Upper lobe of left lung (tissue), 6 donors: ENCODE data around the gene RPRD1A. TPM values are rescaled to one million over a fixed set of nuclear protein-coding genes. Genes with fewer than 3 reads are reported as not detected.
"Not testable (repeated sequence)": the region's sequence is repeated elsewhere in the genome, so short reads cannot be mapped to it uniquely, and the experiment has no call there.

Source experiments
- ATAC-seq, 2 donors: fragments of 200-7000 bp; cut with Tn5 transposase; one replicate each; pipeline ENCODE4 v1.9.1; 2022; ENCODE audit warnings: mild to moderate bottlenecking in 2 of 2, moderate library complexity in 2 of 2; ENCODE audit not compliant: low FRiP score in 2 of 2
- DNase-seq, 2 donors: peaks; one replicate each; pipeline ENCODE4 v3.0.0-alpha.2; 2019 to 2020
- H3K27ac ChIP-seq, 4 donors: fragments of 200-600 bp; sonication (generic); one replicate each; pipeline ENCODE4 v1.5.1; 2016 to 2019
- H3K27me3 ChIP-seq, 4 donors: fragments of 200-600 bp; sonication (generic); one replicate each; pipeline ENCODE4 v1.5.1; 2017 to 2019
- H3K36me3 ChIP-seq, 4 donors: fragments of 200-600 bp; sonication (generic); one replicate each; pipeline ENCODE4 v1.5.1; 2016 to 2019
- H3K4me1 ChIP-seq, 4 donors: fragments of 200-600 bp; sonication (generic); one replicate each; pipeline ENCODE4 v1.5.1; 2018 to 2019
- H3K4me3 ChIP-seq, 4 donors: fragments of 200-600 bp; sonication (generic); one replicate each; pipeline ENCODE4 v1.5.1; 2017 to 2019; ENCODE audit warnings: mild to moderate bottlenecking in 2 of 4, moderate library complexity in 1 of 4
- H3K9me3 ChIP-seq, 4 donors: fragments of 200-600 bp; sonication (generic); one replicate each; pipeline ENCODE4 v1.5.1; 2018 to 2019
- CTCF ChIP-seq, 6 experiments: fragments of 450-650 bp in 4 of 6; fragments of 200-600 bp in 2 of 6; sonication (generic) in 2 of 6; IDR thresholded peaks; one replicate each; pipeline ENCODE4 v1.5.1; 2016 to 2019; ENCODE audit warnings: antibody characterized with exemption in 6 of 6
- EP300 ChIP-seq, 4 donors: sonication (generic); formaldehyde crosslinking; IDR thresholded peaks; one replicate each; pipeline ENCODE4 v1.5.1; 2017; ENCODE audit warnings: antibody characterized with exemption in 4 of 4, control low read depth in 2 of 4
- POLR2A ChIP-seq, 4 donors: fragments of 450-650 bp; IDR thresholded peaks; one replicate each; pipeline ENCODE4 v1.5.1; 2016 to 2017; ENCODE audit warnings: antibody characterized with exemption in 4 of 4, mild to moderate bottlenecking in 2 of 4
- POLR2AphosphoS5 ChIP-seq, 2 donors: sonication (generic); formaldehyde crosslinking; IDR thresholded peaks; one replicate each; pipeline ENCODE4 v1.5.1; 2017; ENCODE audit warnings: antibody characterized with exemption in 2 of 2
- WGBS, 2 donors: methylation state at CpG; one replicate each; pipeline ENCODE4 v1.1.5; 2017 to 2018; 5-methylcytosine and 5-hydroxymethylcytosine counted together
- total RNA-seq, 6 donors: library from RNA; depleted of rRNA in 4 of 6; stranded (reverse); fragments of >200 nt in 4 of 6; gene quantifications; one replicate each; pipeline versions ENCODE4 v1.1.0 to v1.2.1, GENCODE V29; 2016 to 2021
- donor health status: DM: no; HTN: no; CAD: no; lungs with moderate emphysema.
- donor health status: DM: no; HTN: yes; CAD: no; lungs with severe emphysema.

The RPRD1A gene
- total RNA-seq, 6 donors from 2014 or later, result 30.6 to 84.4 (median 44.3) TPM

GRCh38 chr18:36066686-36067054 is 689 bp downstream of the RPRD1A start:
- peak in 1 of 2 donors; percentile 11 for ATAC-seq
- no peak for DNase-seq

GRCh38 chr18:36066001-36066400 is 1.4 kb downstream of the RPRD1A start:
- peak overlapping the region in 3 of 4 donors; percentile 71 to 92 (median 89) for H3K4me3 ChIP-seq
- TF ChIP-seq EP300 (IDR thresholded peaks at IDR 0.05), result no peak
- no peak for TF ChIP-seq CTCF (IDR thresholded peaks at IDR 0.05)
- no peak for TF ChIP-seq POLR2A (IDR thresholded peaks at IDR 0.05)
- no peak for TF ChIP-seq POLR2AphosphoS5 (IDR thresholded peaks at IDR 0.05)
- H3K36me3 ChIP-seq, result peaks cover 0 to 3% (median 0%) of the 10 kb centered on the region in 4 donors
- 37 to 39% methylated on average over 5 of the region's 5 CpGs for WGBS, 2 donors
- no peak overlapping the region for H3K27ac ChIP-seq
- H3K9me3 ChIP-seq, result no peaks in the 10 kb centered on the region
- DNase-seq (no peak), ATAC-seq (no peak)
- peaks cover 9 to 18% (median 12%) of the 10 kb centered on the region in 4 donors for H3K4me1 ChIP-seq
- no peaks in the 10 kb centered on the region for H3K27me3 ChIP-seq

More at GRCh38 chr18:36066686-36067054, 689 bp downstream of the RPRD1A start:
- Histone ChIP-seq H3K9me3 (no peaks in the 10 kb centered on the region), H3K27ac (peak overlapping the region; percentile 89 to 98 (median 96)), H3K27me3 (no peaks in the 10 kb centered on the region), H3K4me1 (peaks cover 9 to 18% (median 12%) of the 10 kb centered on the region in 4 donors), H3K36me3 (peaks cover 0 to 3% (median 0%) of the 10 kb centered on the region in 4 donors), H3K4me3 (peak overlapping the region; percentile 71 to 97 (median 90))
- TF ChIP-seq POLR2AphosphoS5 (IDR thresholded peaks at IDR 0.05), result no peak
- TF ChIP-seq POLR2A (IDR thresholded peaks at IDR 0.05), result no peak
- no peak for TF ChIP-seq EP300 (IDR thresholded peaks at IDR 0.05)
- no peak for TF ChIP-seq CTCF (IDR thresholded peaks at IDR 0.05)
- 1% methylated on average over 5 of the region's 5 CpGs for WGBS, 2 donors

- not testable (repeated sequence) for H3K4me3 ChIP-seq, H3K27ac ChIP-seq, H3K9me3 ChIP-seq, H3K27me3 ChIP-seq, DNase-seq, H3K36me3 ChIP-seq, ATAC-seq
- 97% methylated on average over 9 of the region's 9 CpGs for WGBS, 2 donors
- peaks cover 9 to 24% (median 12%) of the 10 kb centered on the region in 4 donors for H3K4me1 ChIP-seq
Measured at GRCh38 chr18:36064809-36065079, 2.6 kb downstream of the RPRD1A start.

- Histone ChIP-seq H3K4me3 (no peak overlapping the region), H3K9me3 (no peaks in the 10 kb centered on the region), H3K27me3 (no peaks in the 10 kb centered on the region), H3K4me1 (peaks cover 9 to 24% (median 12%) of the 10 kb centered on the region in 4 donors), H3K27ac (no peak overlapping the region), H3K36me3 (peaks cover 0 to 3% (median 0%) of the 10 kb centered on the region in 4 donors)
- TF ChIP-seq POLR2A (IDR thresholded peaks at IDR 0.05), result no peak
- TF ChIP-seq CTCF (IDR thresholded peaks at IDR 0.05), result no peak
- no peak for TF ChIP-seq POLR2AphosphoS5 (IDR thresholded peaks at IDR 0.05)
- no peak for TF ChIP-seq EP300 (IDR thresholded peaks at IDR 0.05)
- ATAC-seq, result no peak
- 95 to 96% methylated on average over 18 to 31 of the region's 31 CpGs for WGBS, 2 donors
- peak in 1 of 2 donors; percentile 75 for DNase-seq
Measured at GRCh38 chr18:36064027-36064808, 3.1 kb downstream of the RPRD1A start.

DNA sequence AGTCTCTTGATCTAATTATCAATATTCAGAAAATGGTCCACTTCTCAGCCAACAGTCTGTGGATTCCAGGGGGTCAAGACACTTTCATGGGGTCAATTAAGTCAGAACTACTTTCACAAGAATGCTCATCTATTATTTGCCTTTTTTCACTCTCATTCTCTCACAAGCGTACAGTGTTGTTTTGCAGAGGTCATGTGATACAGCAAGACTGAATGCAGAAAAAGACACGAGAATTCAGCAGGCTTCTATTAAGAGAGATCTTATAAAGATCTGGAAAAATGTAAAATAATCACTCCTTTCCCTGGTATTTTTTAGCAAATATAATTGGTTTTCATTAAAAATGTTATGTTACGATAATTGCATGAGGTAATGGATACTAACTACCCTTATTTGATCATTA is 8.7 kb downstream of the RPRD1A start:
- TF ChIP-seq CTCF (IDR thresholded peaks at IDR 0.05) (no peak), EP300 (IDR thresholded peaks at IDR 0.05) (no peak), POLR2A (IDR thresholded peaks at IDR 0.05) (no peak), POLR2AphosphoS5 (IDR thresholded peaks at IDR 0.05) (no peak)
- Histone ChIP-seq H3K4me3 (no peak overlapping the region), H3K36me3 (no peaks in the 10 kb centered on the region), H3K27ac (no peak overlapping the region), H3K4me1 (peaks cover 0 to 5% (median 0%) of the 10 kb centered on the region in 4 donors), H3K27me3 (no peaks in the 10 kb centered on the region), H3K9me3 (no peaks in the 10 kb centered on the region)
- WGBS, 2 donors, result 92 to 97% methylated on average over 3 of the region's 3 CpGs
- no peak for DNase-seq
- no peak for ATAC-seq
